Measurements from ENCODE around the gene DNAJC1. TPM values are rescaled to one million over a fixed set of nuclear protein-coding genes. Genes with fewer than 3 reads are reported as not detected.

DNAJC1 gene
- total and polyA plus RNA-seq, 11 donors, result 9.5 to 68.4 (median 14.1) TPM

DNA sequence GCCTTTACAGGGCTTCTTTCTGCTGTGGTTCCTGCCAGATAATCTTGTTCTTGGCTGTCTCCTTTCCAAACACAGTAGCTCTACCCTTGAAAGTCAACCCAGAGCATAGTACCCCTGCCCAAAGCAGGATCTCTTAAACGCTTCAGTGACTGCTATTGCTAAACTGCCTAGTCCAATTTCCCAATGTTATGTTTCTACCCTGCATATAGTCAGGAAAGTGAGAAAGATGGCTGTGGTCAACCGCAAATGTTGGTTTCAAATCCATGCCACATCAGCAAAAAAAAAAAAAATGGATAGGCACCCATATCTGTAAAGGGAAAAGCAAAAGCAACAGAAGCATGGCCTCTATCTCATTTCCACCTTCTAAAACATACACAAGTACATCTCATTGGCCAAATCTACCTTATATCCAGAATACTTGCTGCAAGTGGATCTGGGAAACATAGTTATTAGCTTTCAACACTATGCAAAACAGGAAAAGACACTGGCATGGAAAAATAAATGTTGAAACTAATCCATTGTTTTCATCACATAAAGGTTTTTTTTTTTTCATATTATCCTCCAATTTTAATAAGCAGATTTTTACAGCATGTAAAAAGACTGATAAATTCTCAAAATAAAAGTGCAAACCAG lies 59.8 kb downstream of the DNAJC1 start:
- H3K36me3 ChIP-seq, result no peaks in the 10 kb centered on the region
- no peaks in the 10 kb centered on the region for H3K9me3 ChIP-seq
- no peak overlapping the region for H3K4me3 ChIP-seq
- H3K27me3 ChIP-seq, result no peaks in the 10 kb centered on the region
- H3K4me1 ChIP-seq, result peaks cover 0 to 27% (median 15%) of the 10 kb centered on the region in 12 donors
- TF ChIP-seq, protein P1, sequence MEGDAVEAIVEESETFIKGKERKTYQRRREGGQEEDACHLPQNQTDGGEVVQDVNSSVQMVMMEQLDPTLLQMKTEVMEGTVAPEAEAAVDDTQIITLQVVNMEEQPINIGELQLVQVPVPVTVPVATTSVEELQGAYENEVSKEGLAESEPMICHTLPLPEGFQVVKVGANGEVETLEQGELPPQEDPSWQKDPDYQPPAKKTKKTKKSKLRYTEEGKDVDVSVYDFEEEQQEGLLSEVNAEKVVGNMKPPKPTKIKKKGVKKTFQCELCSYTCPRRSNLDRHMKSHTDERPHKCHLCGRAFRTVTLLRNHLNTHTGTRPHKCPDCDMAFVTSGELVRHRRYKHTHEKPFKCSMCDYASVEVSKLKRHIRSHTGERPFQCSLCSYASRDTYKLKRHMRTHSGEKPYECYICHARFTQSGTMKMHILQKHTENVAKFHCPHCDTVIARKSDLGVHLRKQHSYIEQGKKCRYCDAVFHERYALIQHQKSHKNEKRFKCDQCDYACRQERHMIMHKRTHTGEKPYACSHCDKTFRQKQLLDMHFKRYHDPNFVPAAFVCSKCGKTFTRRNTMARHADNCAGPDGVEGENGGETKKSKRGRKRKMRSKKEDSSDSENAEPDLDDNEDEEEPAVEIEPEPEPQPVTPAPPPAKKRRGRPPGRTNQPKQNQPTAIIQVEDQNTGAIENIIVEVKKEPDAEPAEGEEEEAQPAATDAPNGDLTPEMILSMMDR (IDR thresholded peaks at IDR 0.05), result no peak
- no peak for TF ChIP-seq POLR2A (IDR thresholded peaks at IDR 0.05)
- no peak overlapping the region for H3K27ac ChIP-seq
- no peak for DNase-seq
- intact Hi-C loops (cut with DNase I), result loop anchor here in 1 of 10 donors (10.0 kb wide), 1 partner anchor 209 kb away; no protein-coding TSS in a partner anchor
- no peak for ATAC-seq
- WGBS, 4 donors, result 81 to 89% (median 86%) methylated on average over 2 of the region's 2 CpGs

DNA sequence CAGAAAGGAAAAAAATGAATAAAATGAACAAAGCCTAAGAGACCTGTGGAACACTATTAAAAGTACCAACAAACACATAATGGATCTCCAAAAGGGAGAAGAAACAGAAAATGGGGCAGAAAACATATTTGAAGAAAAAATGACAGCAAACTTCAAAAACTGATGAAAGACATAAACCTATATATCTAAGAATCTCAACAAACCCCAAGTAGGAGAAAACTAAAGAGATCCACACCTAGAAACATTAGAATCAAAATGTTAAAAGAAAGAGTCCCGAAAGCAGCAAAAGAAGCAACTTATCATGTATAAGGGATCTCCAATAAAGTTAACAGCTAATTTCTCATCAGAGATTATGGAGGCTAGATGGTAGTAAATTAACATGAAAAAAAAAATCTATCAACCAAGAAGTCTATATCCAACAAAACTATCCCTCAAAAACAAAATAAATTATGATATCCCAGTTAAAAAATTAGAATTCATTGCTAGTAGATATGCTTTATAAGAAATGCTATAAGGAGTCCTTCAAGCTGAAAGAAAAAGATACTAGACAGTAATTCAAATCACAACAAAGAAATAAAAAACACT lies 68.0 kb downstream of the DNAJC1 start:
- Histone ChIP-seq H3K27ac (no peak overlapping the region), H3K36me3 (no peaks in the 10 kb centered on the region), H3K27me3 (no peaks in the 10 kb centered on the region), H3K4me3 (no peak overlapping the region), H3K9me3 (peaks cover 0 to 30% (median 19%) of the 10 kb centered on the region in 12 donors), H3K4me1 (peaks cover 0 to 21% (median 0%) of the 10 kb centered on the region in 12 donors)
- ATAC-seq (no peak), DNase-seq (no peak)
- intact Hi-C loops (cut with DNase I), result no loop called here
- WGBS, 4 donors, result 95 to 98% (median 97%) methylated on average over 1 of the region's 1 CpG
- TF ChIP-seq, protein P1 (IDR thresholded peaks at IDR 0.05), result no peak
- TF ChIP-seq POLR2A (IDR thresholded peaks at IDR 0.05), result no peak

DNA sequence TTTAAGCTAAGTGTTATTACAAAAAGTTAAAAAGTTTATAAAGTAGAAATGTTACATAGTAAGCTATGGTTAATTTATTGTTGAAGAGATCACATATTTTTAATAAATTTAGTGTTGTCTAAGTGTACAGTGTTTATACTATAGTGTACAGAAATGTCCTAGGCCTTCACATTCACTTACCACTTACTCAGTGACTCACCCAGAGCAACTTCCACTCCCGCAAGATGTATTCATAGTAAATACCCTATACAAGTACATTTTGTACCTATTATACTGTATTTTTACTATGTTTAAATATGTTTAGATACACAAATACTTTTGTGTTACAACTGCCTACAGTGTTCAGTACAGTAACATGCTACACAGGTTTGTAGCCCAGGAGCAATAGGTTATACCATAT lies 69.2 kb downstream of the DNAJC1 start:
- Histone ChIP-seq H3K27me3 (no peaks in the 10 kb centered on the region), H3K9me3 (peaks cover 0 to 30% (median 19%) of the 10 kb centered on the region in 12 donors), H3K27ac (no peak overlapping the region), H3K36me3 (no peaks in the 10 kb centered on the region), H3K4me1 (peaks cover 0 to 21% (median 0%) of the 10 kb centered on the region in 12 donors), H3K4me3 (no peak overlapping the region)
- intact Hi-C loops (cut with DNase I), result no loop called here
- TF ChIP-seq, protein P1 (IDR thresholded peaks at IDR 0.05), result no peak
- TF ChIP-seq POLR2A (IDR thresholded peaks at IDR 0.05), result no peak
- ATAC-seq (no peak), DNase-seq (no peak)
- 91 to 100% (median 98%) methylated on average over 1 of the region's 1 CpG for WGBS, 4 donors

DNA sequence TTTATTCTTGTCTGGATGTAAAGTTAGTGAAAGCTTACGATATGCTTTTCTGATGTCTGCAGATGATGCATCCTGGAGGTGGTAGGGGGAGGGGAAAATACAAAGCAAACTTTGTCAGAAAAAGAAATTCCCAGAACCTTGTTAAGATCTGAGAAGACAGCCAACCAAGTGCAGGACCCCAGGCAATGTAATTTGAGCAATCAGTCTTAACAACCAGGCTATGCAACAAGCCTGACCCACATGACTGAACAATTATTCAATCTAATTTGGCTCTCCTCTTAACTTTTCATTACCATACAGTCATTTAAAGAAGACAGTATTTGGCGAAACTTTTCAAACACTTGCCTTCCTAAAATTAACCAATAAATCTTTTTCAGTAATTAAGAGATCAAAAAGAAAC lies 74.5 kb downstream of the DNAJC1 start:
- TF ChIP-seq, protein P1 (IDR thresholded peaks at IDR 0.05), result no peak
- TF ChIP-seq POLR2A (IDR thresholded peaks at IDR 0.05), result no peak
- Histone ChIP-seq H3K4me1 (peaks cover 0 to 37% (median 7%) of the 10 kb centered on the region in 12 donors), H3K9me3 (no peaks in the 10 kb centered on the region), H3K27ac (no peak overlapping the region), H3K27me3 (no peaks in the 10 kb centered on the region), H3K36me3 (no peaks in the 10 kb centered on the region), H3K4me3 (no peak overlapping the region)
- DNase-seq, result no peak
- intact Hi-C loops (cut with DNase I), result no loop called here
- ATAC-seq, result no peak
- 88 to 94% (median 90%) methylated on average over 2 of the region's 2 CpGs for WGBS, 4 donors
